Calu3 (cell line): ENCODE data around the gene FBH1. TPM values are rescaled to one million over a fixed set of nuclear protein-coding genes. Genes with fewer than 3 reads are reported as not detected.

ENCODE experiments used
- BruUV-seq: library from RNA; stranded (reverse); fragments of 400-500 nt; replicated peaks from 2 replicates; lab custom pipeline; 2021; lab: Mats Ljungman, UMichigan
- CTCF ChIA-PET: fragments of 300-600 bp; sonication (Branson Sonifier 250); formaldehyde crosslinking; loops from one replicate; lab custom pipeline; 2022; ENCODE audit warnings: antibody characterized with exemption; lab: Charles Lee
- DNase-seq: peaks from one replicate; pipeline ENCODE4 v3.0.0; 2022
- H3K27ac Mint-ChIP-seq: one replicate; pipeline ENCODE4 v1.8.0; 2022; ENCODE audit warnings: mixed read lengths; ENCODE audit not compliant: unreplicated experiment
- H3K27me3 Mint-ChIP-seq: one replicate; pipeline ENCODE4 v1.8.0; 2022; ENCODE audit warnings: mixed read lengths; ENCODE audit not compliant: unreplicated experiment
- H3K36me3 Mint-ChIP-seq: one replicate; pipeline ENCODE4 v1.8.0; 2022; ENCODE audit warnings: mild to moderate bottlenecking, moderate library complexity, mixed read lengths; ENCODE audit not compliant: insufficient read depth, unreplicated experiment
- H3K4me1 Mint-ChIP-seq: one replicate; pipeline ENCODE4 v1.8.0; 2022; ENCODE audit warnings: mild to moderate bottlenecking, low read depth, mixed read lengths; ENCODE audit not compliant: unreplicated experiment
- H3K4me3 Mint-ChIP-seq: one replicate; pipeline ENCODE4 v1.8.0; 2022; ENCODE audit warnings: mild to moderate bottlenecking, low read depth, moderate library complexity, mixed read lengths; ENCODE audit not compliant: unreplicated experiment
- H3K9me3 Mint-ChIP-seq: one replicate; pipeline ENCODE4 v1.8.0; 2022; ENCODE audit warnings: low read depth, mixed read lengths; ENCODE audit not compliant: unreplicated experiment
- intact Hi-C: fragments of 100-400 bp; cut with micrococcal nuclease; formaldehyde crosslinking; loops from one replicate; pipeline ENCODE4 v1.10.0; 2022; ENCODE audit not compliant: unreplicated experiment
- total RNA-seq: library from RNA; stranded (reverse); gene quantifications from 2 replicates; pipeline ENCODE4 v1.2.3, GENCODE V29; 2022
- TF ChIP-seq, protein P1 (sequence below): fragments of 200-600 bp; IDR thresholded peaks from one replicate; pipeline ENCODE4 v1.8.0; 2022; ENCODE audit warnings: antibody characterized with exemption; ENCODE audit not compliant: unreplicated experiment

The FBH1 gene
- total RNA-seq, 1 experiment from 2014 or later, result 79.4 TPM

DNA sequence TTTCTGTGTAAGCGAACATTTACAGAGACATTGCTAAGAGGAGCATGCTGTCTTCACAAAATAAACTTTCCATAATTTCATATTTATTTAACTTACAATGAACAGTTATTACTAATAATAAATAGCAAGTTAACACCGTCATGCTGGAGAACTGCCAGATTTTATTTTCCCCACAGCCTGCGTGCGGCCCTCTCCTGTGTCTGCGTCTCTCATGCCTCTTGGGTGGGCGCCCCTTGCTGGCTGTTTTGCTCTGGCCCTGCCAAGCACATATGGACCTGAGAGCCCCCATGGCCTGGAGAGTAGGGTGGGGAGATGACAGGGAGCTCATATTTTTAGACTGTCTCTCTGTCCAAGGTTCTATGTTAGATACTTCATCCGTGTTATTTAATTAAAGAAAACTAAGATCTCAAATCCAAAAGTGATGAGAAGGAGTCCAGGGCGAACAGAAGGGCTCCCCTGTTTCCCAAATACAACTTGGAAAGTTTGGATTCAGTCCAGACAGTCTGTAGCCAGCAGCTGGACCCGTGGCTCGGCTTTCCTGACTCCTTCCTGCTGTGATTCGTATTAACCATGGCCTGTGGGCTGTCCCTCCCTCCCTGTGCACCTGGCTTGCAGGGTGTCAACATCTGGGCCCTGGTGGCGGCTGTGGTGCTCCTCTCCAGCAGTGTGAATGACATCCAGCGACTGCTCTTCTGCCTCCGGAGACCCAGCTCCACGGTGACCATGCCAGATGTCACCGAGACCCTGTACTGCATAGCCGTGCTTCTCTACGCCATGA, 20.5 kb downstream of the FBH1 start:
- Mint-ChIP-seq H3K9me3 (no peaks in the 10 kb centered on the region), H3K4me3 (no peak overlapping the region), H3K27ac (no peak overlapping the region), H3K36me3 (peaks cover 38% of the 10 kb centered on the region), H3K27me3 (no peaks in the 10 kb centered on the region), H3K4me1 (no peaks in the 10 kb centered on the region)
- DNase-seq, result no peak
- intact Hi-C loops, result no loop called here
- CTCF ChIA-PET, result no interaction called here
- TF ChIP-seq, protein P1, sequence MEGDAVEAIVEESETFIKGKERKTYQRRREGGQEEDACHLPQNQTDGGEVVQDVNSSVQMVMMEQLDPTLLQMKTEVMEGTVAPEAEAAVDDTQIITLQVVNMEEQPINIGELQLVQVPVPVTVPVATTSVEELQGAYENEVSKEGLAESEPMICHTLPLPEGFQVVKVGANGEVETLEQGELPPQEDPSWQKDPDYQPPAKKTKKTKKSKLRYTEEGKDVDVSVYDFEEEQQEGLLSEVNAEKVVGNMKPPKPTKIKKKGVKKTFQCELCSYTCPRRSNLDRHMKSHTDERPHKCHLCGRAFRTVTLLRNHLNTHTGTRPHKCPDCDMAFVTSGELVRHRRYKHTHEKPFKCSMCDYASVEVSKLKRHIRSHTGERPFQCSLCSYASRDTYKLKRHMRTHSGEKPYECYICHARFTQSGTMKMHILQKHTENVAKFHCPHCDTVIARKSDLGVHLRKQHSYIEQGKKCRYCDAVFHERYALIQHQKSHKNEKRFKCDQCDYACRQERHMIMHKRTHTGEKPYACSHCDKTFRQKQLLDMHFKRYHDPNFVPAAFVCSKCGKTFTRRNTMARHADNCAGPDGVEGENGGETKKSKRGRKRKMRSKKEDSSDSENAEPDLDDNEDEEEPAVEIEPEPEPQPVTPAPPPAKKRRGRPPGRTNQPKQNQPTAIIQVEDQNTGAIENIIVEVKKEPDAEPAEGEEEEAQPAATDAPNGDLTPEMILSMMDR, result no peak
- no TSS peak for BruUV-seq

DNA sequence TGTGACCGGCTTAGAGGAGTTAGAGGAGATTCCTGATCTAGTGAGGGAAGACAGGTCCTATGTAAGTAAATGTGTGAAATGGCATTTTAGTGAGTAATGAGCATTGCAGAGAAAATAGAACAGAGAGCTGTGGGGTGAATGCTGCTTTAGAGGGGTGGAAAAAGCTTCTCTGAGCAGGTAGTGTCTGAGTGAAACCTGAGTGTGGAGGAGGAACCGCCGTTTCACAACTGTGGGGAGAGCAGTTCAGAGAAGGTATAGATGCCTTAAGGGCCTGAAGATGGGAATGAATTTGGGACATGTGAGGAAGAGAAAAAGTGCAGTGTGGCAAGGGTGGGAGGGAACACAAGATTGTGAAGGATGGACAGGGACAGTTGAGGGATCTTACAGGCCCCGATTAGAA, 21.6 kb downstream of the FBH1 start:
- no peaks in the 10 kb centered on the region for H3K9me3 Mint-ChIP-seq
- CTCF ChIA-PET, result no interaction called here
- no peaks in the 10 kb centered on the region for H3K4me1 Mint-ChIP-seq
- intact Hi-C loops, result no loop called here
- H3K27ac Mint-ChIP-seq, result no peak overlapping the region
- no peak overlapping the region for H3K4me3 Mint-ChIP-seq
- BruUV-seq, result no TSS peak
- TF ChIP-seq, protein P1, result no peak
- H3K27me3 Mint-ChIP-seq, result no peaks in the 10 kb centered on the region
- peaks cover 41% of the 10 kb centered on the region for H3K36me3 Mint-ChIP-seq
- no peak for DNase-seq

DNA sequence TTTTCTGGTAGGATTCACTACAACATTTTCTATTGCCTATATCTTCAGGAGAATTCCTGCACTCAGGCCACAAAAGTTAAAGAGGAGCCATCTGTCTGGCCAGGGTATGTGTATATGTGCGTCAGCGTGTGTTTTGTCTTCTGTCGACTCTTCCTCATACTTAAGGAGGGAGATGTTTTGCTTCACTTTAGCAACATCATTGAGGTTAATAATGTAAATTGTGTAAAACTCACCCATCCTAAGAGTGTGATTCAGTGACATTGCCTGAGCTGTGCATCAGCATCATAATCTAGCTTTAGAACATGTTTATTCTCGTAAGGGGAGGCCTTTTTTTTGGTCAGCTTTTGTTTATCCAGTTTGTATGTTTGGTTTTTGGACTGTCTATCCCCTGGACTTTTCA, 23.7 kb downstream of the FBH1 start:
- DNase-seq, result no peak
- Mint-ChIP-seq H3K9me3 (no peaks in the 10 kb centered on the region), H3K4me1 (no peaks in the 10 kb centered on the region), H3K27me3 (no peaks in the 10 kb centered on the region), H3K4me3 (no peak overlapping the region), H3K27ac (no peak overlapping the region), H3K36me3 (peaks cover 34% of the 10 kb centered on the region)
- BruUV-seq, result no TSS peak
- CTCF ChIA-PET, result interaction anchor here (0.6 kb wide), 1 partner anchor 24 kb away, joined by 4 read pairs; the partner anchor contains the start of genes ANKRD16 and FBH1
- intact Hi-C loops, result no loop called here
- TF ChIP-seq, protein P1, result no peak

DNA sequence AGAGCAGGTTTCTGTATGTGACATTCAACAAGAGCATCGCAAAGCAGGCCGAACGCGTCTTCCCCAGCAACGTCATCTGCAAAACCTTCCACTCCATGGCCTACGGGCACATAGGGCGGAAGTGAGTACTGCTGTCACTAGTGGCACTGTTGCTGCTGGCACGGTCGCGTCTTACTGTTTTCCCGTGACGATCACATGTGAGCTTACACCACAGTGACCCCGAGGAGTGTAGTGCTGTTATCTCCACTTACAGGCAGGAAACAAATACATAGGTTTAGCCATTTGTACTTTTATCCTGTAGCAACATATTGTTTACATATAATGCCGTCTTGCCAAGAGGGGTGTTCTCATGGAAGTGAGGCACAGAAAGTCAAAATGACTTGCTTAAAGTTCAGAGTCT, 25.4 kb downstream of the FBH1 start:
- CTCF ChIA-PET, result no interaction called here
- Mint-ChIP-seq H3K27me3 (no peaks in the 10 kb centered on the region), H3K27ac (no peak overlapping the region), H3K36me3 (peaks cover 28% of the 10 kb centered on the region), H3K9me3 (no peaks in the 10 kb centered on the region), H3K4me3 (no peak overlapping the region), H3K4me1 (no peaks in the 10 kb centered on the region)
- TF ChIP-seq, protein P1, result no peak
- no peak for DNase-seq
- BruUV-seq, result no TSS peak
- intact Hi-C loops, result no loop called here
